C4-2B (cell line): ENCODE data around the gene FOLR1.
"Not testable (repeated sequence)": the region's sequence is repeated elsewhere in the genome, so short reads cannot be mapped to it uniquely, and the experiment has no call there.

ENCODE experiments used
- H3K27ac ChIP-seq: fragments of 450-650 bp; 2 replicates; pipeline ENCODE4 v1.5.1; 2017
- CTCF ChIP-seq: fragments of 450-650 bp; conservative IDR thresholded peaks from 2 replicates; pipeline ENCODE4 v1.5.1; 2017; ENCODE audit warnings: mild to moderate bottlenecking
- ZFX ChIP-seq: fragments of 450-650 bp; IDR thresholded peaks from 2 replicates; pipeline ENCODE4 v1.6.1; 2017

The FOLR1 gene

GRCh38 chr11:72191961-72192381 lies at the start of gene FOLR1:
Gene FOLR1 (plus strand): TSS chr11:72192140. CDS start chr11:72192174, 34 bp downstream.
- H3K27ac ChIP-seq = no peak within 1 kb of the TSS
- TF ChIP-seq ZFX (no peak), CTCF (no peak)

- not testable (repeated sequence) for H3K27ac ChIP-seq
Measured at GRCh38 chr11:72142543-72142942, 49.4 kb upstream of the FOLR1 start.

GRCh38 chr11:72144807-72145565 lies 47.0 kb upstream of the FOLR1 start:
- no peak overlapping the region for H3K27ac ChIP-seq

GRCh38 chr11:72146625-72147024 lies 45.3 kb upstream of the FOLR1 start:
- no peak for TF ChIP-seq ZFX
- TF ChIP-seq CTCF = no peak
- H3K27ac ChIP-seq = no peak overlapping the region

More at GRCh38 chr11:72144807-72145565, 47.0 kb upstream of the FOLR1 start:
- TF ChIP-seq CTCF (no peak), ZFX (no peak)

GRCh38 chr11:72150882-72151281 lies 41.1 kb upstream of the FOLR1 start:
- no peak for TF ChIP-seq ZFX
- no peak for TF ChIP-seq CTCF
- H3K27ac ChIP-seq = no peak overlapping the region

GRCh38 chr11:72153874-72154273 lies 38.1 kb upstream of the FOLR1 start:
- not testable (repeated sequence) for H3K27ac ChIP-seq

GRCh38 chr11:72154816-72155215 lies 37.1 kb upstream of the FOLR1 start:
- TF ChIP-seq ZFX (no peak), CTCF (no peak)

GRCh38 chr11:72155751-72156150 lies 36.2 kb upstream of the FOLR1 start:
- no peak overlapping the region for H3K27ac ChIP-seq
- no peak for TF ChIP-seq ZFX
- no peak for TF ChIP-seq CTCF

More at GRCh38 chr11:72154816-72155215, 37.1 kb upstream of the FOLR1 start:
- no peak overlapping the region for H3K27ac ChIP-seq
